Ammon's horn (tissue), 1 donor: ENCODE results near the gene HSD17B7.

ENCODE experiments used
- DNase-seq: peaks from one replicate; pipeline ENCODE4 v3.0.0-alpha.2; 2016; ENCODE audit warnings: low spot score

Gene HSD17B7

DNA sequence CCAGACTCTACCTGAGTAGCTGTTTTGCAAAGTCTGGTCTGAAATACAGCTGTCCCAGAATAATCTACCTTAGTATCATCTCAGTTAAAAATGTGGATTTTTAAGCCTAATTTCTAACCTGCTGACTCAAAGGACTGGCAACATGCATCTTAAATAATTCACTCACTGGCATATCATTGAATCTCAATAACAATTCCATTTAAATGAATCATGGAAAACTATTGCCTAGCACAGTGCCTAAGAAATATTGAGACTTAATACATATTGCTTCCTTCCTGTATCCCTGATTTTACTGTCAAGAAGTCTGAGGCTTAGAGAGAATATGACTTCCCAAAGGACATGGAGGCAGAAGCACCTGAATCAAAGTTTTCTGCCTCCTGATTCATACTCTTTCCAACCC is 67.3 kb downstream of the HSD17B7 start:
- DNase-seq = no peak

DNA sequence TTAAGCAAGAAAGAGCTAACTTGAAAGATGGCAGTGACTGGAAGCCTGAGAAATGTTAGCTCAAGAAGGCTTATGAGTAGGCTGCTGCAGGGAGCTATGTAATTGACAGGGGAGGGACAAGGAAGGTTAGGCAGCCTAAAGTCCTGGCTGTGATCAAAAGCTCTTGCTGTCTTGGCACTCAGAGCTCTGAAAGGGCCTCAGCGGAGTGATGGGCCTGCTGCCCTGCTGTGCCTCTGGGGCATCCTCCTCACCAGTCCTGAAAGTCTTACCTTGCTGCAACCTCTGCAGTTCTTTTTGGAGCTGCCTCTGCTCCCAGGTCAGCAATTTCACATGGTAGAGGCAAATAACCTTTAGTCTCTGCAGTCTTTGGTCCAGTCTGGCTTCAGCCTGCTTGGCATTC is 68.7 kb downstream of the HSD17B7 start:
- no peak for DNase-seq

DNA sequence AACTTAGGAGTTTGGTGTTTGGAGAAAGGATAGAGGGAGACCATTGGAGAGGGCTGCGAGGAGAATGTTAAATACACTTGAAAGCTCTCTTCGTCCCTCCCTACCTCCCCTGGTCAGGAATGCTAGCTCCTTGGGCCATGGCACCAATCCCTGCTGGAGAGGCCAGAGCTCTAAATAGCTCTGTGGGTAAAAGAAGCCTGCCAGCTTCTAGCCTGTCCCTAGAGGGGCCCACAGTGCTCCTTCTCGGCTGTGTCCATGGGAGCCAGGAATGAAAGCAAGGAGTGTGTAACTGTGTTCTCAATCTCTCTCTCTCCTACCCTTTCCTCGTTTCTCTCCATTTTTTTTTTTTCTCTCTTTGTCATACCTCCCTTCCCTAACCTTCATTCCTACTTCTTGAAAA is 70.6 kb downstream of the HSD17B7 start, which contains the start of gene CCDC190:
CCDC190 (minus strand) TSS at position 75 of the 400 bp plus-strand sequence. CDS start 1,529 bp downstream, outside the sequence.
- DNase-seq = peak; percentile 49

DNA sequence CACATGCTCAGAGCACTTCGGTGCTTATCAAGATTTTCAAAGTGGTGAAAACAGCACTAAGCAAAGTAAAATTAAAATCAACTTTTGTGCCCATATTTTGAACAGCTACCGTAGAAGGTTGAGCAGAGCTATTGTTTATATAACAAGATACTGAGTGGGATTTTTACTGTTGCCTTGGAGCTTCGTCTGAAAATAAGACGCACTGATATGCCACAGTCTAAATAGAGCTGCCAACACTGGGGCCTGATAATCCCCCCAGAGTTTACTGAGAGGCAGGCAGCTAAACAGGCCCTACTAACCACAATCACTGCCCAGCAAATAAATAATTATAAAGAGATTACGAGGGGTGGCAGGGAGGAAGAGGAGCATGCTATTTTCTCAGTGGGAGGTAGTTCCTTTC is 71.1 kb downstream of the HSD17B7 start:
- no peak for DNase-seq
